CD4-positive, alpha-beta T cell treated with Interleukin-6 at 100 ng/mL for 8 hours (primary cell): ENCODE results near the gene UGT1A9.

Experiments
- DNase-seq: peaks from one replicate; pipeline ENCODE4 v3.0.0-alpha.2; 2020; ENCODE audit warnings: mixed read lengths, low spot score

The UGT1A9 gene

GRCh38 chr2:233758849-233759248, 87.2 kb downstream of the UGT1A9 start:
- DNase-seq = no peak

- DNase-seq = no peak
Measured at GRCh38 chr2:233760043-233760442, 88.3 kb downstream of the UGT1A9 start, which contains the start of gene UGT1A1. TSS of gene UGT1A1 (plus strand) at chr2:233760270. CDS start at chr2:233760288, 18 bp downstream.

GRCh38 chr2:233761040-233761769, 89.5 kb downstream of the UGT1A9 start:
- no peak for DNase-seq

GRCh38 chr2:233764264-233764663, 92.6 kb downstream of the UGT1A9 start:
- DNase-seq = no peak

GRCh38 chr2:233764761-233765160, 93.1 kb downstream of the UGT1A9 start:
- DNase-seq = no peak

GRCh38 chr2:233766416-233766815, 94.7 kb downstream of the UGT1A9 start:
- no peak for DNase-seq

- DNase-seq = no peak
Measured at GRCh38 chr2:233768076-233768475, 96.4 kb downstream of the UGT1A9 start.

- DNase-seq = no peak
Measured at GRCh38 chr2:233769260-233769659, 97.6 kb downstream of the UGT1A9 start.

- no peak for DNase-seq
Measured at GRCh38 chr2:233772153-233772552, 100.5 kb downstream of the UGT1A9 start.

- no peak for DNase-seq
Measured at GRCh38 chr2:233772583-233772982, 100.9 kb downstream of the UGT1A9 start.

- DNase-seq = no peak
Measured at GRCh38 chr2:233773854-233774253, 102.2 kb downstream of the UGT1A9 start.

GRCh38 chr2:233775414-233775813, 103.7 kb downstream of the UGT1A9 start:
- DNase-seq = no peak

GRCh38 chr2:233778030-233778429, 106.3 kb downstream of the UGT1A9 start, which contains the start of gene MROH2A:
TSS of gene MROH2A (plus strand) at chr2:233778330. CDS start at chr2:233779359, 1,029 bp downstream.
- DNase-seq = no peak

- no peak for DNase-seq
Measured at GRCh38 chr2:233779722-233780121, 108.0 kb downstream of the UGT1A9 start.

- no peak for DNase-seq
Measured at GRCh38 chr2:233780771-233781170, 109.1 kb downstream of the UGT1A9 start.

GRCh38 chr2:233789554-233789953, 117.9 kb downstream of the UGT1A9 start:
- no peak for DNase-seq

GRCh38 chr2:233791151-233791882, 119.6 kb downstream of the UGT1A9 start:
- DNase-seq = no peak

- no peak for DNase-seq
Measured at GRCh38 chr2:233791883-233792329, 120.2 kb downstream of the UGT1A9 start.

- no peak for DNase-seq
Measured at GRCh38 chr2:233792720-233793119, 121.0 kb downstream of the UGT1A9 start.

- no peak for DNase-seq
Measured at GRCh38 chr2:233793465-233794127, 121.9 kb downstream of the UGT1A9 start.

- no peak for DNase-seq
Measured at GRCh38 chr2:233794128-233794658, 122.5 kb downstream of the UGT1A9 start.

- no peak for DNase-seq
Measured at GRCh38 chr2:233795735-233796171, 124.1 kb downstream of the UGT1A9 start.
